Measurements from ENCODE around the gene ZNF157.

The ZNF157 gene

GRCh38 chrX:47452112-47452511, 81.7 kb downstream of the ZNF157 start:
- no peaks in the 10 kb centered on the region for H3K4me1 ChIP-seq (ENCODE audit: insufficient read depth, low read length)
- H3K9ac ChIP-seq (ENCODE audit: low read depth, low read length), result no peak overlapping the region
- H3K36me3 ChIP-seq (ENCODE audit: insufficient read depth, low read length), result peaks cover 61% of the 10 kb centered on the region
- no peak overlapping the region for H2AFZ ChIP-seq (ENCODE audit: low read depth, low read length)
- peaks cover 5% of the 10 kb centered on the region for H3K9me3 ChIP-seq (ENCODE audit: insufficient read depth, low read length, severe bottlenecking)
- DNase-seq (no peak), ATAC-seq (ENCODE audit: insufficient read depth, low read depth) (no peak)
- H3K79me2 ChIP-seq (ENCODE audit: insufficient read depth, low read length), result no peaks in the 10 kb centered on the region
- no peaks in the 10 kb centered on the region for H3K27me3 ChIP-seq (ENCODE audit: insufficient read depth, low read length, poor library complexity)
- no peak overlapping the region for H3K4me3 ChIP-seq (ENCODE audit: low read depth in 1 of 2, low read length in 2 of 2)
- TF ChIP-seq, protein P1, sequence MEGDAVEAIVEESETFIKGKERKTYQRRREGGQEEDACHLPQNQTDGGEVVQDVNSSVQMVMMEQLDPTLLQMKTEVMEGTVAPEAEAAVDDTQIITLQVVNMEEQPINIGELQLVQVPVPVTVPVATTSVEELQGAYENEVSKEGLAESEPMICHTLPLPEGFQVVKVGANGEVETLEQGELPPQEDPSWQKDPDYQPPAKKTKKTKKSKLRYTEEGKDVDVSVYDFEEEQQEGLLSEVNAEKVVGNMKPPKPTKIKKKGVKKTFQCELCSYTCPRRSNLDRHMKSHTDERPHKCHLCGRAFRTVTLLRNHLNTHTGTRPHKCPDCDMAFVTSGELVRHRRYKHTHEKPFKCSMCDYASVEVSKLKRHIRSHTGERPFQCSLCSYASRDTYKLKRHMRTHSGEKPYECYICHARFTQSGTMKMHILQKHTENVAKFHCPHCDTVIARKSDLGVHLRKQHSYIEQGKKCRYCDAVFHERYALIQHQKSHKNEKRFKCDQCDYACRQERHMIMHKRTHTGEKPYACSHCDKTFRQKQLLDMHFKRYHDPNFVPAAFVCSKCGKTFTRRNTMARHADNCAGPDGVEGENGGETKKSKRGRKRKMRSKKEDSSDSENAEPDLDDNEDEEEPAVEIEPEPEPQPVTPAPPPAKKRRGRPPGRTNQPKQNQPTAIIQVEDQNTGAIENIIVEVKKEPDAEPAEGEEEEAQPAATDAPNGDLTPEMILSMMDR (IDR thresholded peaks at IDR 0.05; ENCODE audit: borderline replicate concordance, extremely low read depth, low read length, poor library complexity, severe bottlenecking), result no peak
- no peak for TF ChIP-seq EZH2 (IDR thresholded peaks at IDR 0.05; ENCODE audit: borderline replicate concordance, low read depth, low read length, severe bottlenecking)
- no peak overlapping the region for H3K4me2 ChIP-seq (ENCODE audit: insufficient read depth, low read length)
- no peaks in the 10 kb centered on the region for H4K20me1 ChIP-seq (ENCODE audit: insufficient read depth, low read length)
- no peak overlapping the region for H3K27ac ChIP-seq (ENCODE audit: low read length)

- Histone ChIP-seq H3K4me3 (ENCODE audit: low read depth in 1 of 2, low read length in 2 of 2) (no peak overlapping the region), H3K36me3 (ENCODE audit: insufficient read depth, low read length) (peaks cover 32% of the 10 kb centered on the region), H3K9me3 (ENCODE audit: insufficient read depth, low read length, severe bottlenecking) (no peaks in the 10 kb centered on the region), H3K79me2 (ENCODE audit: insufficient read depth, low read length) (no peaks in the 10 kb centered on the region), H3K9ac (ENCODE audit: low read depth, low read length) (no peak overlapping the region), H3K27ac (ENCODE audit: low read length) (no peak overlapping the region), H3K4me1 (ENCODE audit: insufficient read depth, low read length) (no peaks in the 10 kb centered on the region), H4K20me1 (ENCODE audit: insufficient read depth, low read length) (no peaks in the 10 kb centered on the region), H3K4me2 (ENCODE audit: insufficient read depth, low read length) (no peak overlapping the region), H3K27me3 (ENCODE audit: insufficient read depth, low read length, poor library complexity) (no peaks in the 10 kb centered on the region), H2AFZ (ENCODE audit: low read depth, low read length) (no peak overlapping the region)
- no peak for TF ChIP-seq EZH2 (IDR thresholded peaks at IDR 0.05; ENCODE audit: borderline replicate concordance, low read depth, low read length, severe bottlenecking)
- TF ChIP-seq, protein P1 (IDR thresholded peaks at IDR 0.05; ENCODE audit: borderline replicate concordance, extremely low read depth, low read length, poor library complexity, severe bottlenecking), result no peak
- no peak for ATAC-seq (ENCODE audit: insufficient read depth, low read depth)
- DNase-seq, result no peak
Observed at GRCh38 chrX:47456080-47456479, 85.7 kb downstream of the ZNF157 start.

DNA sequence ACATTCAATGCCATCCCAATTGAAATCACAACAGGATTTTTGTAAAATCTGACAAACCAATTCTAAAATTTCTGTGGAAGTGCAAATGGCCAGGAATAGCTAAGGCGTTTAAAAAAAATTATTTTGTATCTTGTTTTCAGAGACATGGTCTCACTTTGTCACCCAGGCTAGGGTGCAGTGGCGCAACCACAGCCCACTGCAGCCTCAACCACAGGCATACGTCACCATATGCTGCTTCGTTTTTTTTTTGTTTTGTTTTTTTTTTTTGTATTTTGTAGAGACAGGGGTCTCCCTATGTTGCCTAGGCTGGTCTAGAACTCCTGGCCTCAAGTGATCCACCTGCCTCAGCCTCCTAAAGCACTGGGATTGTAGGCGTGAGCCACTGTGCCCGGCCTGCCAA, 88.2 kb downstream of the ZNF157 start:
- ATAC-seq (ENCODE audit: insufficient read depth, low read depth), result no peak

GRCh38 chrX:47460561-47460960, 90.2 kb downstream of the ZNF157 start:
- Histone ChIP-seq H3K9me3 (ENCODE audit: insufficient read depth, low read length, severe bottlenecking) (no peaks in the 10 kb centered on the region), H3K36me3 (ENCODE audit: insufficient read depth, low read length) (peaks cover 18% of the 10 kb centered on the region), H3K4me2 (ENCODE audit: insufficient read depth, low read length) (no peak overlapping the region), H3K4me1 (ENCODE audit: insufficient read depth, low read length) (no peaks in the 10 kb centered on the region), H3K27me3 (ENCODE audit: insufficient read depth, low read length, poor library complexity) (no peaks in the 10 kb centered on the region), H3K27ac (ENCODE audit: low read length) (no peak overlapping the region), H3K4me3 (ENCODE audit: low read depth in 1 of 2, low read length in 2 of 2) (no peak overlapping the region), H4K20me1 (ENCODE audit: insufficient read depth, low read length) (no peaks in the 10 kb centered on the region), H3K9ac (ENCODE audit: low read depth, low read length) (no peak overlapping the region), H3K79me2 (ENCODE audit: insufficient read depth, low read length) (no peaks in the 10 kb centered on the region), H2AFZ (ENCODE audit: low read depth, low read length) (no peak overlapping the region)
- no peak for TF ChIP-seq EZH2 (IDR thresholded peaks at IDR 0.05; ENCODE audit: borderline replicate concordance, low read depth, low read length, severe bottlenecking)
- TF ChIP-seq, protein P1 (IDR thresholded peaks at IDR 0.05; ENCODE audit: borderline replicate concordance, extremely low read depth, low read length, poor library complexity, severe bottlenecking), result no peak
- ATAC-seq (ENCODE audit: insufficient read depth, low read depth) (no peak), DNase-seq (no peak)

More for the DNA sequence above, 88.2 kb downstream of the ZNF157 start:
- Histone ChIP-seq H2AFZ (ENCODE audit: low read depth, low read length) (no peak overlapping the region), H3K27ac (ENCODE audit: low read length) (no peak overlapping the region), H3K4me1 (ENCODE audit: insufficient read depth, low read length) (no peaks in the 10 kb centered on the region), H3K79me2 (ENCODE audit: insufficient read depth, low read length) (no peaks in the 10 kb centered on the region), H4K20me1 (ENCODE audit: insufficient read depth, low read length) (no peaks in the 10 kb centered on the region), H3K36me3 (ENCODE audit: insufficient read depth, low read length) (peaks cover 20% of the 10 kb centered on the region), H3K4me2 (ENCODE audit: insufficient read depth, low read length) (no peak overlapping the region), H3K27me3 (ENCODE audit: insufficient read depth, low read length, poor library complexity) (no peaks in the 10 kb centered on the region), H3K9ac (ENCODE audit: low read depth, low read length) (no peak overlapping the region), H3K4me3 (ENCODE audit: low read depth in 1 of 2, low read length in 2 of 2) (no peak overlapping the region), H3K9me3 (ENCODE audit: insufficient read depth, low read length, severe bottlenecking) (no peaks in the 10 kb centered on the region)
- TF ChIP-seq EZH2 (IDR thresholded peaks at IDR 0.05; ENCODE audit: borderline replicate concordance, low read depth, low read length, severe bottlenecking), result no peak
- no peak for DNase-seq
